Measurements from ENCODE around the gene SUMF1.

SUMF1 gene

DNA sequence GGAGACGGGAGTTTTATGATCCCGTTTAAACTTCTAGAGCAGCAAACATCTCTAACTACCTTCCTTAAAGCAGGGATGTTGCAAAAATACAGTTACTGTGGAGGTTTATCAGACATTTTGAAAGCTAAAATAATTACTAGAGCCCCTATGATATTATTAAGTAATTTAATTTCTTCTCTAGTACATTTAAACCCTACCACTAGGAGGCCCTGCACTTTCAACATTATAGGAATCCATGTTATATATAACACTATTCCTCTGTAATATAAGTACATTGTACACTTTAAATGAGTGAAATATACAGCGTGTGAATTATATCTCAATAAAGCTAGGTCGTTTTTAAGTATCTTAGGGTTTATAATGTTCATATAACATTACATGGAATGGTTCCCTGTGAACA, 152.4 kb downstream of the SUMF1 start:
- peak; percentile 14 to 26 for DNase-seq (ENCODE audit: low read depth in 2 of 2)
- no peak overlapping the region for H3K4me3 ChIP-seq (replicated peaks in 1 of 2; ENCODE audit: low read depth in 2 of 2, low read length in 2 of 2)
- TF ChIP-seq CTCF (IDR thresholded peaks at IDR 0.05; ENCODE audit: low read depth, low read length) = peak; percentile 40

GRCh38 chr3:4313606-4314293, 153.3 kb downstream of the SUMF1 start:
- H3K4me3 ChIP-seq (replicated peaks in 1 of 2; ENCODE audit: low read depth in 2 of 2, low read length in 2 of 2) = no peak overlapping the region
- no peak for TF ChIP-seq CTCF (IDR thresholded peaks at IDR 0.05; ENCODE audit: low read depth, low read length)
- no peak for DNase-seq (ENCODE audit: low read depth in 2 of 2)

GRCh38 chr3:4311496-4311895, 155.6 kb downstream of the SUMF1 start:
- no peak overlapping the region for H3K4me3 ChIP-seq (replicated peaks in 1 of 2; ENCODE audit: low read depth in 2 of 2, low read length in 2 of 2)
- TF ChIP-seq CTCF (IDR thresholded peaks at IDR 0.05; ENCODE audit: low read depth, low read length) = no peak
- DNase-seq (ENCODE audit: low read depth in 2 of 2) = no peak
